DND-41 (cell line): Measurements from ENCODE around the gene RAB4B.

Source experiments
- ATAC-seq: fragments of 200-7000 bp; cut with Tn5 transposase; 3 replicates; pipeline ENCODE4 v1.9.1; 2021; ENCODE audit warnings: low read depth; ENCODE audit not compliant: insufficient read depth
- DNase-seq: peaks from one replicate; pipeline ENCODE4 v3.0.0-alpha.2; 2020
- H2AFZ ChIP-seq: 2 replicates; pipeline ENCODE4 v1.6.0; 2012; ENCODE audit warnings: low read depth, low read length
- H3K27ac ChIP-seq: 2 replicates; pipeline ENCODE4 v1.5.1; 2012; ENCODE audit warnings: low read length, inconsistent platforms
- H3K27me3 ChIP-seq: fragments of 200-600 bp; sonication (generic); 2 replicates; pipeline ENCODE4 v1.6.0; 2012; ENCODE audit warnings: low read length, mild to moderate bottlenecking, inconsistent platforms; ENCODE audit not compliant: insufficient read depth, poor library complexity
- H3K36me3 ChIP-seq: 2 replicates; pipeline ENCODE4 v1.5.1; 2012; ENCODE audit warnings: low read length, inconsistent platforms; ENCODE audit not compliant: insufficient read depth
- H3K4me1 ChIP-seq: 2 replicates; pipeline ENCODE4 v1.5.1; 2012; ENCODE audit warnings: mild to moderate bottlenecking, low read length; ENCODE audit not compliant: insufficient read depth
- H3K4me2 ChIP-seq: 2 replicates; pipeline ENCODE4 v1.6.0; 2012; ENCODE audit warnings: mild to moderate bottlenecking, moderate library complexity, low read length, inconsistent platforms; ENCODE audit not compliant: insufficient read depth
- H3K4me3 ChIP-seq, 2 experiments: fragments of 200-600 bp in 1 of 2; shearing (Covaris generic) in 1 of 2; 2 replicates each; pipeline ENCODE4 v1.5.1; 2012 to 2016; ENCODE audit warnings: inconsistent platforms in 2 of 2, low read length in 2 of 2, mild to moderate bottlenecking in 2 of 2, low read depth in 1 of 2, moderate library complexity in 1 of 2
- H3K79me2 ChIP-seq: 2 replicates; pipeline ENCODE4 v1.6.0; 2012; ENCODE audit warnings: low read length, inconsistent platforms; ENCODE audit not compliant: insufficient read depth
- H3K9ac ChIP-seq: 2 replicates; pipeline ENCODE4 v1.6.0; 2012; ENCODE audit warnings: low read depth, mild to moderate bottlenecking, inconsistent platforms, low read length, moderate library complexity
- H3K9me3 ChIP-seq: 2 replicates; pipeline ENCODE4 v1.5.1; 2012; ENCODE audit warnings: low read length, moderate library complexity, mild to moderate bottlenecking, inconsistent platforms; ENCODE audit not compliant: insufficient read depth, severe bottlenecking
- H4K20me1 ChIP-seq: 2 replicates; pipeline ENCODE4 v1.6.0; 2012; ENCODE audit warnings: low read length; ENCODE audit not compliant: insufficient read depth
- CTCF ChIP-seq: IDR thresholded peaks from 2 replicates; pipeline ENCODE4 v1.5.1; 2012; ENCODE audit warnings: borderline replicate concordance, low read length, moderate library complexity, mild to moderate bottlenecking; ENCODE audit not compliant: poor library complexity, severe bottlenecking; ENCODE audit errors: extremely low read depth
- EZH2 ChIP-seq: IDR thresholded peaks from 3 replicates; pipeline ENCODE4 v1.6.1; 2012; ENCODE audit warnings: borderline replicate concordance, low read depth, mild to moderate bottlenecking, moderate library complexity, low read length, inconsistent platforms; ENCODE audit not compliant: severe bottlenecking

RAB4B gene

GRCh38 chr19:40776932-40777644 is 959 bp upstream of the RAB4B start:
- peak; percentile 75 for ATAC-seq
- Histone ChIP-seq H3K27me3 (no peaks in the 10 kb centered on the region), H3K79me2 (peaks cover 13% of the 10 kb centered on the region), H3K4me2 (peak overlapping the region; percentile 68), H3K27ac (peak overlapping the region; percentile 95), H4K20me1 (peaks cover 8% of the 10 kb centered on the region; the same call in 1 of the 2 replicates), H3K4me1 (peaks cover 21% of the 10 kb centered on the region), H3K9me3 (no peaks in the 10 kb centered on the region), H2AFZ (peak overlapping the region; percentile 86), H3K4me3 (peak overlapping the region; percentile 15 to 83; a peak in 3 of 4 replicates), H3K36me3 (peaks cover 1% of the 10 kb centered on the region; the same call in 1 of the 2 replicates), H3K9ac (peak overlapping the region; percentile 79)
- peak; percentile 97 for DNase-seq
- TF ChIP-seq EZH2 (no peak), CTCF (no peak)

GRCh38 chr19:40777645-40777936 is 456 bp upstream of the RAB4B start:
- Histone ChIP-seq H3K4me1 (peaks cover 21% of the 10 kb centered on the region), H4K20me1 (peaks cover 8% of the 10 kb centered on the region; the same call in 1 of the 2 replicates), H3K9me3 (no peaks in the 10 kb centered on the region), H3K36me3 (peaks cover 4% of the 10 kb centered on the region; the same call in 1 of the 2 replicates), H3K9ac (peak overlapping the region; percentile 79), H2AFZ (peak overlapping the region; percentile 86), H3K4me2 (peak overlapping the region; percentile 68), H3K4me3 (peak overlapping the region; percentile 15 to 83; a peak in 3 of 4 replicates), H3K79me2 (peaks cover 13% of the 10 kb centered on the region), H3K27ac (peak overlapping the region; percentile 95), H3K27me3 (no peaks in the 10 kb centered on the region)
- no peak for ATAC-seq
- TF ChIP-seq EZH2, result no peak
- TF ChIP-seq CTCF, result no peak
- no peak for DNase-seq

- peak overlapping the region; percentile 79 for H3K9ac ChIP-seq
- H2AFZ ChIP-seq, result peak overlapping the region; percentile 70
- peaks cover 21% of the 10 kb centered on the region for H3K4me1 ChIP-seq
- no peaks in the 10 kb centered on the region for H3K9me3 ChIP-seq
- no peaks in the 10 kb centered on the region for H3K27me3 ChIP-seq
- peak overlapping the region; percentile 91 for H3K27ac ChIP-seq
- H3K36me3 ChIP-seq, result peaks cover 4% of the 10 kb centered on the region; the same call in 1 of the 2 replicates
- TF ChIP-seq EZH2, result no peak
- no peak for TF ChIP-seq CTCF
- DNase-seq (no peak), ATAC-seq (no peak)
- peaks cover 8% of the 10 kb centered on the region; the same call in 1 of the 2 replicates for H4K20me1 ChIP-seq
- peak overlapping the region; percentile 92 for H3K4me2 ChIP-seq
- H3K79me2 ChIP-seq, result peaks cover 13% of the 10 kb centered on the region
- peak overlapping the region; percentile 56 to 83; a peak in 3 of 4 replicates for H3K4me3 ChIP-seq
Observed at GRCh38 chr19:40778706-40779284, 748 bp downstream of the RAB4B start.
